D721Med (cell line): Measurements from ENCODE around the gene ALAS1.
"Not testable (repeated sequence)": the region's sequence is repeated elsewhere in the genome, so short reads cannot be mapped to it uniquely, and the experiment has no call there.

Experiments used
- DNase-seq: peaks from one replicate; pipeline ENCODE4 v3.0.0; 2011; ENCODE audit warnings: low spot score; ENCODE audit not compliant: insufficient read length
- FAIRE-seq: peaks from 2 replicates; lab custom pipeline; 2011; peaks lifted over from hg19 to GRCh38; lab: Jason Lieb, UNC
- CTCF ChIP-seq: IDR thresholded peaks from 2 replicates; pipeline ENCODE4 v1.5.1; 2012; ENCODE audit warnings: mild to moderate bottlenecking, control low read depth; ENCODE audit not compliant: insufficient read depth; ENCODE audit errors: missing control alignments

Gene ALAS1

GRCh38 chr3:52154135-52155094, 43.5 kb upstream of the ALAS1 start, which contains the start of gene POC1A:
Gene POC1A (minus strand): TSS chr3:52154423. CDS start chr3:52154372, 51 bp downstream.
- FAIRE-seq, result no peak
- DNase-seq, result peak; percentile 85
- no peak for TF ChIP-seq CTCF

GRCh38 chr3:52155912-52156311, 42.0 kb upstream of the ALAS1 start:
- DNase-seq (no peak), FAIRE-seq (no peak)
- no peak for TF ChIP-seq CTCF

GRCh38 chr3:52159503-52159902, 38.5 kb upstream of the ALAS1 start:
- no peak for FAIRE-seq
- DNase-seq, result no peak
- TF ChIP-seq CTCF, result no peak

- DNase-seq (no peak), FAIRE-seq (no peak)
- no peak for TF ChIP-seq CTCF
Observed at GRCh38 chr3:52162250-52162872, 35.6 kb upstream of the ALAS1 start.

GRCh38 chr3:52167240-52167639, 30.7 kb upstream of the ALAS1 start:
- TF ChIP-seq CTCF, result no peak
- FAIRE-seq, result no peak

GRCh38 chr3:52170217-52170616, 27.7 kb upstream of the ALAS1 start:
- DNase-seq, FAIRE-seq: not testable (repeated sequence)

More at GRCh38 chr3:52167240-52167639, 30.7 kb upstream of the ALAS1 start:
- no peak for DNase-seq

- FAIRE-seq, result no peak
- DNase-seq, result no peak
- no peak for TF ChIP-seq CTCF
Observed at GRCh38 chr3:52171514-52172261, 26.3 kb upstream of the ALAS1 start.
